Esophagus muscularis mucosa (tissue), 3 donors: ENCODE data around the gene ATP5F1A.

Experiments used
- EP300 ChIP-seq: sonication (generic); formaldehyde crosslinking; IDR thresholded peaks from one replicate; pipeline ENCODE4 v1.6.1; 2017; ENCODE audit warnings: antibody characterized with exemption
- TF ChIP-seq, protein P1 (sequence below), 3 experiments: fragments of 200-600 bp in 2 of 3; fragments of 450-650 bp in 1 of 3; sonication (generic) in 2 of 3; IDR thresholded peaks; one replicate each; pipeline ENCODE4 v1.5.1; 2017 to 2019; ENCODE audit warnings: antibody characterized with exemption in 3 of 3, mild to moderate bottlenecking in 2 of 3, moderate library complexity in 1 of 3

- TF ChIP-seq, protein P1, sequence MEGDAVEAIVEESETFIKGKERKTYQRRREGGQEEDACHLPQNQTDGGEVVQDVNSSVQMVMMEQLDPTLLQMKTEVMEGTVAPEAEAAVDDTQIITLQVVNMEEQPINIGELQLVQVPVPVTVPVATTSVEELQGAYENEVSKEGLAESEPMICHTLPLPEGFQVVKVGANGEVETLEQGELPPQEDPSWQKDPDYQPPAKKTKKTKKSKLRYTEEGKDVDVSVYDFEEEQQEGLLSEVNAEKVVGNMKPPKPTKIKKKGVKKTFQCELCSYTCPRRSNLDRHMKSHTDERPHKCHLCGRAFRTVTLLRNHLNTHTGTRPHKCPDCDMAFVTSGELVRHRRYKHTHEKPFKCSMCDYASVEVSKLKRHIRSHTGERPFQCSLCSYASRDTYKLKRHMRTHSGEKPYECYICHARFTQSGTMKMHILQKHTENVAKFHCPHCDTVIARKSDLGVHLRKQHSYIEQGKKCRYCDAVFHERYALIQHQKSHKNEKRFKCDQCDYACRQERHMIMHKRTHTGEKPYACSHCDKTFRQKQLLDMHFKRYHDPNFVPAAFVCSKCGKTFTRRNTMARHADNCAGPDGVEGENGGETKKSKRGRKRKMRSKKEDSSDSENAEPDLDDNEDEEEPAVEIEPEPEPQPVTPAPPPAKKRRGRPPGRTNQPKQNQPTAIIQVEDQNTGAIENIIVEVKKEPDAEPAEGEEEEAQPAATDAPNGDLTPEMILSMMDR (IDR thresholded peaks at IDR 0.05): no peak
- TF ChIP-seq EP300: no peak
Measured at GRCh38 chr18:46079336-46079735, 18.8 kb downstream of the ATP5F1A start.
